Sigmoid colon (tissue), 7 donors: ENCODE measurements around the gene CYP11A1. TPM values are rescaled to one million over a fixed set of nuclear protein-coding genes. Genes with fewer than 3 reads are reported as not detected.

Source experiments
- DNase-seq: peaks from one replicate; pipeline ENCODE4 v3.0.0-alpha.2; 2019
- H3K27ac ChIP-seq, 4 donors: fragments of 200-600 bp; sonication (generic); one replicate each; pipeline ENCODE4 v1.5.1; 2016 to 2019; ENCODE audit warnings: mild to moderate bottlenecking in 1 of 4
- H3K27me3 ChIP-seq, 3 donors: fragments of 200-600 bp; sonication (generic); one replicate each; pipeline ENCODE4 v1.5.1; 2019; ENCODE audit warnings: mild to moderate bottlenecking in 1 of 3
- H3K36me3 ChIP-seq, 4 donors: fragments of 200-600 bp; sonication (generic); one replicate each; pipeline ENCODE4 v1.5.1; 2016 to 2019
- H3K4me1 ChIP-seq, 4 donors: fragments of 200-600 bp; sonication (generic); one replicate each; pipeline ENCODE4 v1.5.1; 2017 to 2019
- H3K4me3 ChIP-seq, 4 donors: fragments of 200-600 bp; sonication (generic); one replicate each; pipeline ENCODE4 v1.5.1; 2017 to 2019; ENCODE audit warnings: mild to moderate bottlenecking in 2 of 4, moderate library complexity in 1 of 4
- H3K9me3 ChIP-seq, 4 donors: fragments of 200-600 bp in 3 of 4; sonication (generic) in 3 of 4; one replicate each; pipeline versions ENCODE4 v1.5.1 to v1.6.1; 2013 to 2019
- CTCF ChIP-seq, 4 experiments: fragments of 450-650 bp in 3 of 4; fragments of 200-600 bp in 1 of 4; IDR thresholded peaks; one replicate each; pipeline ENCODE4 v1.5.1; 2016 to 2019; ENCODE audit warnings: antibody characterized with exemption in 4 of 4, mild to moderate bottlenecking in 3 of 4, moderate library complexity in 2 of 4
- EP300 ChIP-seq, 4 donors: sonication (generic); formaldehyde crosslinking; IDR thresholded peaks; one replicate each; pipeline ENCODE4 v1.6.1; 2017; ENCODE audit warnings: antibody characterized with exemption in 4 of 4
- POLR2A ChIP-seq, 2 donors: fragments of 450-650 bp; IDR thresholded peaks; one replicate each; pipeline ENCODE4 v1.6.1; 2016; ENCODE audit warnings: antibody characterized with exemption in 2 of 2, mild to moderate bottlenecking in 2 of 2, moderate library complexity in 2 of 2
- POLR2AphosphoS5 ChIP-seq, 4 donors: sonication (generic); formaldehyde crosslinking; IDR thresholded peaks; one replicate each; pipeline ENCODE4 v1.6.1; 2017; ENCODE audit warnings: antibody characterized with exemption in 4 of 4
- WGBS, 2 donors: extraction: QIAGEN DNeasy Blood & Tissue Kit; methylation state at CpG; one replicate each; pipeline ENCODE4 v1.1.7; 2013; 5-methylcytosine and 5-hydroxymethylcytosine counted together
- intact Hi-C: fragments of 100-400 bp; cut with DNase I; formaldehyde crosslinking; loops from one replicate; pipeline ENCODE4 v1.15.1; 2023
- polyA plus RNA-seq, 3 donors: library from polyadenylated mRNA; stranded (reverse); fragments of 200-250 nt; gene quantifications; one replicate each; pipeline ENCODE4 v1.2.3, GENCODE V29; 2013
- total RNA-seq, 4 donors: library from RNA; depleted of rRNA; stranded (reverse); fragments of >200 nt; gene quantifications; one replicate each; pipeline ENCODE4 v1.1.0, GENCODE V29; 2016
- donor health status: healthy with polysubstance abuse.
- donor health status: Bipolar disorder and iron deficiency.
- donor health status: healthy.

CYP11A1 gene
- total and polyA plus RNA-seq, 7 donors = 0.22 to 1.7 (median 0.49) TPM; not detected in 2

GRCh38 chr15:74336061-74337005 is 31.1 kb downstream of the CYP11A1 start:
- no peaks in the 10 kb centered on the region for H3K27me3 ChIP-seq
- H3K9me3 ChIP-seq = no peaks in the 10 kb centered on the region
- WGBS, 2 donors = 82 to 86% methylated on average over 9 of the region's 9 CpGs
- TF ChIP-seq CTCF (IDR thresholded peaks at IDR 0.05) (no peak), EP300 (IDR thresholded peaks at IDR 0.05) (no peak), POLR2AphosphoS5 (IDR thresholded peaks at IDR 0.05) (no peak), POLR2A (IDR thresholded peaks at IDR 0.05) (no peak)
- no peaks in the 10 kb centered on the region for H3K36me3 ChIP-seq
- intact Hi-C loops = no loop called here
- no peaks in the 10 kb centered on the region for H3K4me1 ChIP-seq
- peak; percentile 39 for DNase-seq
- no peak overlapping the region for H3K27ac ChIP-seq
- no peak overlapping the region for H3K4me3 ChIP-seq

GRCh38 chr15:74335396-74335795 is 32.0 kb downstream of the CYP11A1 start:
- Histone ChIP-seq H3K36me3 (no peaks in the 10 kb centered on the region), H3K27me3 (no peaks in the 10 kb centered on the region), H3K4me1 (no peaks in the 10 kb centered on the region), H3K27ac (no peak overlapping the region), H3K9me3 (no peaks in the 10 kb centered on the region), H3K4me3 (no peak overlapping the region)
- DNase-seq = peak; percentile 47
- 89 to 90% methylated on average over 8 of the region's 8 CpGs for WGBS, 2 donors
- intact Hi-C loops = no loop called here
- TF ChIP-seq CTCF (IDR thresholded peaks at IDR 0.05) = no peak
- TF ChIP-seq EP300 (IDR thresholded peaks at IDR 0.05) = no peak
- no peak for TF ChIP-seq POLR2A (IDR thresholded peaks at IDR 0.05)
- no peak for TF ChIP-seq POLR2AphosphoS5 (IDR thresholded peaks at IDR 0.05)

DNA sequence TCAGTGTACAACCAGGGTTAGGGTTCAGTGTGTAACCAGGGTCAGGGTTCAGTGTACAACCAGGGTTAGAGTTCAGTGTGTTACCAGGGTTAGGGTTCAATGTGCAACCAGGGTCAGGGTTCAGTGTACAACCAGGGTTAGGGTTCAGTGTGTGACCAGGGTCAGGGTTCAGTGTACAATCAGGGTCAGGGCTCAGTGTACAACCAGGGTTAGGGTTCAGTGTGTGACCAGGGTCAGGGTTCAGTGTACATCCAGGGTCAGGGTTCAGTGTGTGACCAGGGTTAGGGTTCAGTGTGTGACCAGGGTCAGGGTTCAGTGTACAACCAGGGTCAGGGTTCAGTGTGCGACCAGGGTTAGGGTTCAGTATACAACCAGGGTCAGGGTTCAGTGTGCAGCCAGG is 33.3 kb downstream of the CYP11A1 start:
- Histone ChIP-seq H3K36me3 (no peaks in the 10 kb centered on the region), H3K9me3 (no peaks in the 10 kb centered on the region), H3K4me1 (no peaks in the 10 kb centered on the region), H3K27me3 (no peaks in the 10 kb centered on the region), H3K27ac (no peak overlapping the region), H3K4me3 (no peak overlapping the region)
- DNase-seq = no peak
- TF ChIP-seq POLR2AphosphoS5 (IDR thresholded peaks at IDR 0.05) (no peak), EP300 (IDR thresholded peaks at IDR 0.05) (no peak), CTCF (IDR thresholded peaks at IDR 0.05) (no peak), POLR2A (IDR thresholded peaks at IDR 0.05) (no peak)
- 90 to 91% methylated on average over 1 of the region's 1 CpG for WGBS, 2 donors
- intact Hi-C loops = no loop called here

GRCh38 chr15:74333662-74334061 is 33.8 kb downstream of the CYP11A1 start:
- Histone ChIP-seq H3K9me3 (no peaks in the 10 kb centered on the region), H3K4me3 (no peak overlapping the region), H3K36me3 (no peaks in the 10 kb centered on the region), H3K4me1 (no peaks in the 10 kb centered on the region), H3K27me3 (no peaks in the 10 kb centered on the region), H3K27ac (no peak overlapping the region)
- TF ChIP-seq CTCF (IDR thresholded peaks at IDR 0.05) (no peak), POLR2A (IDR thresholded peaks at IDR 0.05) (no peak), POLR2AphosphoS5 (IDR thresholded peaks at IDR 0.05) (no peak), EP300 (IDR thresholded peaks at IDR 0.05) (no peak)
- no peak for DNase-seq
- intact Hi-C loops = no loop called here
- 85% methylated on average over 5 of the region's 5 CpGs for WGBS, 2 donors
